Esophagus squamous epithelium (tissue), 4 donors: ENCODE results near the gene EDC3.

Experiments
- CTCF ChIP-seq, 6 experiments: fragments of 450-650 bp in 4 of 6; fragments of 200-600 bp in 2 of 6; sonication (generic) in 2 of 6; IDR thresholded peaks; one replicate each; pipeline ENCODE4 v1.5.1; 2016 to 2019; ENCODE audit warnings: antibody characterized with exemption in 6 of 6, mild to moderate bottlenecking in 4 of 6, moderate library complexity in 4 of 6
- POLR2A ChIP-seq, 4 donors: fragments of 450-650 bp; IDR thresholded peaks; one replicate each; pipeline ENCODE4 v1.6.1; 2017; ENCODE audit warnings: antibody characterized with exemption in 4 of 4, mild to moderate bottlenecking in 4 of 4, moderate library complexity in 3 of 4

DNA sequence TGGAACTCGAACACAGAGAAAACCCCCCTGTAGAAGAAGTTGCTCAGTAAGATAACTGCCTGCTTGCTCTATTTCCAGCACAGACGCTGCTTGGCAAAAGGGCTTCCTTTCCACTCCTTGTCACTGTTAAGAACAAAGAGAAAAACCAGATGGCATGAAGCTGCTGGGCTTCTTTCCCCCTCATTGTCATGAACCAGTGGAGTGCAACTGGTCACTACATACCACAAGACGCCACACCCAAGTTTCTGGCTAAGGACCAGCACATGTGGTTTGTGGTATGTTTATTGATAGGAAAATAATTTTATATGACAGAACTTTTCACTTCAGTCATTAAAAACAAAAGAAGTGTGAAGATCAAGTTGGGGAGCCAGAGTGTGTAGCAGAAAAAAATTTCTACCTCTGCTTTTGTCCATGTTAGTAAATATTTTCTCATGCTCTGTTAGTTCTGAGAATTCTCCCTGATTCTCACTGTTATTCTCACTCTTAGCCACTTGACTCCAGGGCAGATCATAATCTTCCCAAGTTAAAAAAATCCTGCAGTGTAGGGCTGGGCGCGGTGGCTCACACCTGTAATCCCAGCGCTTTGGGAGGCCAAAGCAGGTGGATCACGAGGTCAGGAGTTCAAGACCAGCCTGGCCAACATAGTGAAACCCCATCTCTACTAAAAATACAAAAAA lies 42.3 kb downstream of the EDC3 start:
- no peak for TF ChIP-seq CTCF (IDR thresholded peaks at IDR 0.05)
- TF ChIP-seq POLR2A (IDR thresholded peaks at IDR 0.05): no peak
